ENCODE measurements around the gene PCTP.

PCTP gene

GRCh38 chr17:55728361-55728760 lies 22.5 kb upstream of the PCTP start:
- DNase-seq = no peak

- no peak for DNase-seq
These were observed 22.0 kb upstream of the PCTP start for GRCh38 chr17:55728833-55729232.

- no peak for DNase-seq
These were observed 21.4 kb upstream of the PCTP start for GRCh38 chr17:55729484-55729883.

GRCh38 chr17:55730380-55730779 lies 20.5 kb upstream of the PCTP start:
- DNase-seq = no peak

- DNase-seq = no peak
These were observed 20.0 kb upstream of the PCTP start for GRCh38 chr17:55730808-55731207.

- no peak for DNase-seq
These were observed 19.1 kb upstream of the PCTP start for GRCh38 chr17:55731586-55732250.

- DNase-seq = no peak
These were observed 16.6 kb upstream of the PCTP start for GRCh38 chr17:55734128-55734781.

- DNase-seq = no peak
These were observed 15.0 kb upstream of the PCTP start for GRCh38 chr17:55735731-55736405.

- no peak for DNase-seq
These were observed 12.8 kb upstream of the PCTP start for GRCh38 chr17:55737976-55738501.

GRCh38 chr17:55740511-55741355 lies 10.1 kb upstream of the PCTP start:
- DNase-seq = no peak

GRCh38 chr17:55741356-55741700 lies 9.5 kb upstream of the PCTP start:
- DNase-seq = no peak

- DNase-seq = no peak
These were observed 8.4 kb upstream of the PCTP start for GRCh38 chr17:55742272-55743102.

GRCh38 chr17:55743103-55743679 lies 7.7 kb upstream of the PCTP start:
- DNase-seq = no peak

- DNase-seq = no peak
These were observed 5.6 kb upstream of the PCTP start for GRCh38 chr17:55745258-55745657.

- no peak for DNase-seq
These were observed 4.4 kb upstream of the PCTP start for GRCh38 chr17:55746466-55746865.

GRCh38 chr17:55747209-55747608 lies 3.6 kb upstream of the PCTP start:
- DNase-seq = no peak

GRCh38 chr17:55748841-55749240 lies 2.0 kb upstream of the PCTP start:
- no peak for DNase-seq

GRCh38 chr17:55749985-55750384 lies 866 bp upstream of the PCTP start:
- no peak for DNase-seq

GRCh38 chr17:55751720-55752250 lies 934 bp downstream of the PCTP start:
- no peak for DNase-seq

GRCh38 chr17:55756689-55757088 lies 5.8 kb downstream of the PCTP start:
- DNase-seq = no peak

- DNase-seq = no peak
These were observed 6.8 kb downstream of the PCTP start for GRCh38 chr17:55757659-55758058.

- no peak for DNase-seq
These were observed 7.3 kb downstream of the PCTP start for GRCh38 chr17:55758171-55758570.
